B cell (primary cell): ENCODE data around the gene ZNF554. TPM values are rescaled to one million over a fixed set of nuclear protein-coding genes. Genes with fewer than 3 reads are reported as not detected.

ENCODE experiments used
- ATAC-seq: fragments of 200-7000 bp; cut with Tn5 transposase; one replicate; pipeline ENCODE4 v1.10.0; 2021; ENCODE audit warnings: low read depth, mild to moderate bottlenecking, moderate number of reproducible peaks, moderate library complexity
- CTCF ChIA-PET: fragments of 350-600 bp; sonication (Branson Sonifier 250); formaldehyde crosslinking; loops from one replicate; lab custom pipeline; 2021; ENCODE audit warnings: antibody characterized with exemption, inconsistent platforms; lab: Charles Lee
- POLR2A ChIA-PET: fragments of 350-600 bp; sonication (Branson Sonifier 250); formaldehyde crosslinking; loops from one replicate; lab custom pipeline; 2021; ENCODE audit warnings: antibody characterized with exemption; lab: Charles Lee
- DNase-seq: peaks from one replicate; pipeline ENCODE4 v3.0.0; 2013
- H2AFZ ChIP-seq: 2 replicates; pipeline ENCODE4 v1.6.1; 2012; ENCODE audit warnings: mild to moderate bottlenecking, low read depth, low read length; ENCODE audit not compliant: insufficient read depth, poor library complexity, severe bottlenecking
- H3K27ac ChIP-seq, 2 donors: 1 replicate in 1 of 2; 2 replicates in 1 of 2; pipeline ENCODE4 v1.5.1; 2012 to 2013; ENCODE audit warnings: low read length in 2 of 2, mild to moderate bottlenecking in 2 of 2, moderate library complexity in 1 of 2
- H3K27me3 ChIP-seq, 4 experiments: fragments of 200-600 bp in 1 of 4; sonication (generic) in 1 of 4; replicated peaks in 1 of 4; 1 replicate in 2 of 4; 2 replicates in 2 of 4; pipeline versions ENCODE4 v1.6.1 to v1.7.0; 2013 to 2016; ENCODE audit warnings: low read length in 3 of 4, mild to moderate bottlenecking in 2 of 4, mixed read lengths in 1 of 4, moderate library complexity in 1 of 4; ENCODE audit not compliant: insufficient read depth in 4 of 4, control insufficient read depth in 3 of 4; ENCODE audit errors: control extremely low read depth in 1 of 4
- H3K36me3 ChIP-seq, 2 experiments: replicated peaks in 1 of 2; 1 replicate in 1 of 2; 2 replicates in 1 of 2; pipeline versions ENCODE4 v1.6.1 to v1.7.1; 2013; ENCODE audit warnings: low read length in 1 of 2; ENCODE audit not compliant: insufficient read depth in 2 of 2, control insufficient read depth in 1 of 2; ENCODE audit errors: control extremely low read depth in 1 of 2, extremely low read depth in 1 of 2
- H3K4me1 ChIP-seq, 2 donors: fragments of 200-600 bp in 1 of 2; sonication (generic) in 1 of 2; 1 replicate in 1 of 2; 2 replicates in 1 of 2; pipeline versions ENCODE4 v1.5.1 to v1.6.1; 2013 to 2017; ENCODE audit warnings: low read length in 2 of 2; ENCODE audit not compliant: control insufficient read depth in 2 of 2, insufficient read depth in 2 of 2
- H3K4me2 ChIP-seq: replicated peaks from 2 replicates; pipeline ENCODE3; 2012; ENCODE audit warnings: mild to moderate bottlenecking, low read depth, low read length; ENCODE audit not compliant: poor library complexity, severe bottlenecking
- H3K4me3 ChIP-seq, 5 experiments: fragments of 200-600 bp in 1 of 5; sonication (generic) in 1 of 5; 1 replicate in 3 of 5; 2 replicates in 2 of 5; pipeline versions ENCODE4 v1.5.1 to v1.7.0; 2011 to 2016; ENCODE audit warnings: low read length in 4 of 5, mild to moderate bottlenecking in 4 of 5, low read depth in 2 of 5, control low read depth in 1 of 5, moderate library complexity in 1 of 5; ENCODE audit not compliant: insufficient read depth in 1 of 5; ENCODE audit errors: control extremely low read depth in 1 of 5, extremely low read depth in 1 of 5
- H3K79me2 ChIP-seq: fragments of 200-600 bp; sonication (generic); one replicate; pipeline ENCODE4 v1.6.0; 2016; ENCODE audit warnings: low read length; ENCODE audit not compliant: control insufficient read depth, insufficient read depth
- H3K9ac ChIP-seq: fragments of 200-600 bp; sonication (generic); 2 replicates; pipeline ENCODE4 v1.6.1; 2017; ENCODE audit warnings: mild to moderate bottlenecking, low read length, moderate library complexity
- H3K9me3 ChIP-seq, 3 donors: one replicate each; pipeline versions ENCODE4 v1.6.1 to v1.7.1; 2013; ENCODE audit warnings: low read length in 2 of 3; ENCODE audit not compliant: control insufficient read depth in 2 of 3, insufficient read depth in 1 of 3; ENCODE audit errors: control extremely low read depth in 1 of 3
- H4K20me1 ChIP-seq: 2 replicates; pipeline ENCODE4 v1.6.0; 2012; ENCODE audit warnings: mild to moderate bottlenecking, low read length; ENCODE audit not compliant: insufficient read depth, control insufficient read depth, poor library complexity, severe bottlenecking
- H3K27ac Mint-ChIP-seq: one replicate; pipeline ENCODE4 v1.8.0; 2021; ENCODE audit warnings: mixed read lengths
- H3K27me3 Mint-ChIP-seq: one replicate; pipeline ENCODE4 v1.8.0; 2021; ENCODE audit warnings: mixed read lengths
- H3K4me1 Mint-ChIP-seq: one replicate; pipeline ENCODE4 v1.8.0; 2021; ENCODE audit warnings: mixed read lengths
- H3K4me3 Mint-ChIP-seq: one replicate; pipeline ENCODE4 v1.8.0; 2021; ENCODE audit warnings: mixed read lengths
- H3K9me3 Mint-ChIP-seq: one replicate; pipeline ENCODE4 v1.8.0; 2022; ENCODE audit warnings: mixed read lengths; ENCODE audit not compliant: insufficient read depth
- EZH2 ChIP-seq: IDR thresholded peaks from 2 replicates; pipeline ENCODE4 v1.6.1; 2012; ENCODE audit warnings: borderline replicate concordance, low read depth, mild to moderate bottlenecking, moderate library complexity, low read length; ENCODE audit not compliant: insufficient read depth, poor library complexity, severe bottlenecking
- WGBS: methylation state at CpG from one replicate; pipeline ENCODE4 v1.1.5; 2013; ENCODE audit warnings: missing lambda C conversion rate; ENCODE audit not compliant: insufficient coverage; 5-methylcytosine and 5-hydroxymethylcytosine counted together
- intact Hi-C: fragments of 100-400 bp; cut with micrococcal nuclease; formaldehyde crosslinking; loops from one replicate; pipeline ENCODE4 v1.10.0; 2022
- polyA plus RNA-seq: library from polyadenylated mRNA; depleted of rRNA; stranded (reverse); fragments of >200 nt; gene quantifications from 2 replicates; pipeline ENCODE4 v1.2.3, GENCODE V29; 2012
- total RNA-seq, 2 donors: library from RNA; stranded (reverse); fragments of 120-200 nt in 1 of 2; gene quantifications; 1 replicate in 1 of 2; 2 replicates in 1 of 2; pipeline versions ENCODE4 v1.2.3 to v1.2.4, GENCODE V29; 2013 to 2022
- TF ChIP-seq, protein P1 (sequence below): fragments of 200-600 bp; IDR thresholded peaks from one replicate; pipeline ENCODE4 v1.8.0; 2022; ENCODE audit warnings: antibody characterized with exemption, mild to moderate bottlenecking

Gene ZNF554
- total and polyA plus RNA-seq, 2 donors (not counting 1 experiment from before 2014, with no cell fraction given) = 2.8 to 5.9 TPM

GRCh38 chr19:2867025-2867991 is 47.6 kb downstream of the ZNF554 start, which contains the start of gene ZNF556:
TSS of gene ZNF556 (plus strand) at chr19:2867335. CDS start at chr19:2867422, 87 bp downstream.
- Histone ChIP-seq H3K27ac (no peak within 1 kb of the TSS), H3K9ac (no peak within 1 kb of the TSS), H3K27me3 (no peaks in the 10 kb centered on the region), H3K36me3 (no peaks in the 10 kb centered on the region), H2AFZ (no peak within 1 kb of the TSS), H3K79me2 (no peaks in the 10 kb centered on the region), H4K20me1 (no peaks in the 10 kb centered on the region), H3K9me3 (peaks cover 0 to 13% (median 0%) of the 10 kb centered on the region in 3 donors), H3K4me1 (no peaks in the 10 kb centered on the region), H3K4me2 (no peak within 1 kb of the TSS), H3K4me3 (no peak within 1 kb of the TSS)
- Mint-ChIP-seq H3K9me3 (no peaks in the 10 kb centered on the region), H3K4me1 (peaks cover 5% of the 10 kb centered on the region), H3K4me3 (no peak within 1 kb of the TSS), H3K27me3 (peaks cover 9% of the 10 kb centered on the region), H3K27ac (no peak within 1 kb of the TSS)
- ATAC-seq = no peak
- 93% methylated on average over 25 of the region's 36 CpGs for WGBS
- TF ChIP-seq EZH2 = no peak
- TF ChIP-seq, protein P1, sequence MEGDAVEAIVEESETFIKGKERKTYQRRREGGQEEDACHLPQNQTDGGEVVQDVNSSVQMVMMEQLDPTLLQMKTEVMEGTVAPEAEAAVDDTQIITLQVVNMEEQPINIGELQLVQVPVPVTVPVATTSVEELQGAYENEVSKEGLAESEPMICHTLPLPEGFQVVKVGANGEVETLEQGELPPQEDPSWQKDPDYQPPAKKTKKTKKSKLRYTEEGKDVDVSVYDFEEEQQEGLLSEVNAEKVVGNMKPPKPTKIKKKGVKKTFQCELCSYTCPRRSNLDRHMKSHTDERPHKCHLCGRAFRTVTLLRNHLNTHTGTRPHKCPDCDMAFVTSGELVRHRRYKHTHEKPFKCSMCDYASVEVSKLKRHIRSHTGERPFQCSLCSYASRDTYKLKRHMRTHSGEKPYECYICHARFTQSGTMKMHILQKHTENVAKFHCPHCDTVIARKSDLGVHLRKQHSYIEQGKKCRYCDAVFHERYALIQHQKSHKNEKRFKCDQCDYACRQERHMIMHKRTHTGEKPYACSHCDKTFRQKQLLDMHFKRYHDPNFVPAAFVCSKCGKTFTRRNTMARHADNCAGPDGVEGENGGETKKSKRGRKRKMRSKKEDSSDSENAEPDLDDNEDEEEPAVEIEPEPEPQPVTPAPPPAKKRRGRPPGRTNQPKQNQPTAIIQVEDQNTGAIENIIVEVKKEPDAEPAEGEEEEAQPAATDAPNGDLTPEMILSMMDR = no peak
- intact Hi-C loops = no loop called here
- DNase-seq = no peak
- CTCF ChIA-PET = interaction anchor here (0.6 to 1.5 kb wide), 3 partner anchors 20 to 219 kb away, joined by 3 read pairs; no protein-coding TSS in a partner anchor
- POLR2A ChIA-PET = interaction anchor here (0.6 kb wide), 1 partner anchor 16 kb away, joined by 3 read pairs; no protein-coding TSS in a partner anchor

DNA sequence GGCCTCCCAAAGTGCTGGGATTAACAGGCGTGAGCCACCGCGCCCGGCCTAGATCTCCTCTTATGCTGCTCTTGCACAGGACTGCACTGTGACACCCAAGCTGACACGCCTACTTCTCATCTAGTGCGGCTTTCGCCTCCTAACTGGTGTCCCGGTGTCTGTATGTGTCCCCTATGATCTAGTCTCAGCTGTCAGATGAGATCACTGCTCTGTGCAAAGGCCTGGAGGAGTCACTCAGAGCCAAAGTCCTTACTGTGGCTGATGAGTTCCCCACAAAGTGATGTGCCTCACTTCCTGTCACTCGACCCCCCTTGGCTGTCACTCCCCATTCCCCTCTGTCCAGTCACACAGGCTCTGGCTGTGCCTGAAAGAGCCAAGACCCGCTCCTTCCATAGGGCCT is 50.0 kb downstream of the ZNF554 start:
- intact Hi-C loops = no loop called here
- Mint-ChIP-seq H3K27me3 (peaks cover 8% of the 10 kb centered on the region), H3K4me1 (peaks cover 5% of the 10 kb centered on the region), H3K4me3 (no peak overlapping the region), H3K9me3 (no peaks in the 10 kb centered on the region), H3K27ac (no peak overlapping the region)
- CTCF ChIA-PET = interaction anchor here (0.9 to 2.1 kb wide), 2 partner anchors 13 to 221 kb away, joined by 3 to 5 read pairs; no protein-coding TSS in a partner anchor
- ATAC-seq (no peak), DNase-seq (no peak)
- TF ChIP-seq, protein P1 = no peak
- TF ChIP-seq EZH2 = no peak
- Histone ChIP-seq H2AFZ (no peak overlapping the region), H3K9ac (no peak overlapping the region), H3K36me3 (no peaks in the 10 kb centered on the region), H3K9me3 (peaks cover 0 to 11% (median 0%) of the 10 kb centered on the region in 3 donors), H3K4me3 (no peak overlapping the region), H3K27ac (no peak overlapping the region), H4K20me1 (no peaks in the 10 kb centered on the region), H3K4me2 (no peak overlapping the region), H3K79me2 (no peaks in the 10 kb centered on the region), H3K4me1 (no peaks in the 10 kb centered on the region), H3K27me3 (no peaks in the 10 kb centered on the region)
- POLR2A ChIA-PET = no interaction called here
- WGBS = 81% methylated on average over 10 of the region's 10 CpGs
